T-helper 22 cell (primary cell): ENCODE measurements around the gene CLNK.
"Not testable (repeated sequence)": the region's sequence is repeated elsewhere in the genome, so short reads cannot be mapped to it uniquely, and the experiment has no call there.

Experiments used
- DNase-seq: peaks from one replicate; pipeline ENCODE4 v3.0.0-alpha.2; 2020; ENCODE audit warnings: low read depth

CLNK gene

DNA sequence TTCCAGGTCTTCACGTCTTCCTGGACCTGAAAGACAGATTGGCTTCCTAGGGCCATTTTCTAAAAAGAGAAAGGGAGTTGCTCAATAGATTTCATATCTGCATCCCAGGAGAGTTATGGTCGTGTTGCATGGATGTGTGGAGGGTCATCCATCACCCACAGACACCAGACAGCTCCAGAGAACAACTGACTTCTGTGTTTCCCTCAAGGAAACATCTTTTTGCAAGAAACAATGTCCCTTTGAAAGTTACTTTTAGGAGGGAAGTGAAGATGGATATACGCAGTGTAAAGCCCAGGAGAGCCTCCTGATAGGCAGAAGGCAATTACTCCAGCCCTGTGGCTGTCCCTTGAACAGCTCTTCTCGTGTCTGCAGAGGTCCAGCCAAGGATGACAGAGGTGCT is 108.3 kb downstream of the CLNK start:
- DNase-seq: no peak

- no peak for DNase-seq
Measured at GRCh38 chr4:10575414-10575813, 109.2 kb downstream of the CLNK start.

- DNase-seq: not testable (repeated sequence)
Measured at GRCh38 chr4:10574553-10574952, 110.0 kb downstream of the CLNK start.

DNA sequence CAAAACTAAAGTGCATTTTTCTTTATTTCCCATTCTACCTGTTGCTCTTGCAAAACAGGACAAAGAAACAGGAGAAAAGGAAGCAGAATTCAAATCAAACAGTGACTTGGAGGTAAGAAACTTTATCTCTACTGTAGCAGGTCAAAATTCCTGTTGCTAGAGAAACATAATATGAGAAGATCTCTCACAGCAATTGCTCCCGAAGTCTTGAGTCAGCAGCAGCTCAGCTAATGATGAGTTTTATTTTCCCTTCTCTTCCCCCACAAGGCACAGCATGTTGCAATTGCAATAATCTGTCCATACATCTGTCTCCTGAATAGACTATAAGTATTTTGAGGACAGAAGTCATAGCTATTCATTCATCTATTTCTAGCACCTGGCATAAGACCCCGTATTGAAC is 112.7 kb downstream of the CLNK start:
- no peak for DNase-seq

GRCh38 chr4:10569491-10569890 is 115.1 kb downstream of the CLNK start:
- no peak for DNase-seq

DNA sequence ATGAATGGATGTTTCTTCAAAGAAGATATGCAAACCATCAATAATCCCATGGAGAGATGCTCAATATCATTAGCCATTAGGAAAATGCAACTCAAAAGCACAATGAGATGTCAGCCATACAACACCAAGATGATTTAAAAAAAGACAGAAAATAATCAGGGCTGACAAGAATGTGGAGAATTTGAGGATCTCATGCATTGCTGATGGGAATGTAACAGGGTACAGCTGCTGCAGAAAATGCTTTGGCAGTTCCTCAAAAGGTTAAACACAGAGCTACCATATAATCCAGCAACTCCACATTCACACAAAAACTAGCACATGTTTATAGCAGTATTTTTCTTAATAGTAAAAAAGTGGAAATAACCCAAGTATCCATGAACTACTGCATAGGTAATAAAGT is 116.8 kb downstream of the CLNK start:
- no peak for DNase-seq

DNA sequence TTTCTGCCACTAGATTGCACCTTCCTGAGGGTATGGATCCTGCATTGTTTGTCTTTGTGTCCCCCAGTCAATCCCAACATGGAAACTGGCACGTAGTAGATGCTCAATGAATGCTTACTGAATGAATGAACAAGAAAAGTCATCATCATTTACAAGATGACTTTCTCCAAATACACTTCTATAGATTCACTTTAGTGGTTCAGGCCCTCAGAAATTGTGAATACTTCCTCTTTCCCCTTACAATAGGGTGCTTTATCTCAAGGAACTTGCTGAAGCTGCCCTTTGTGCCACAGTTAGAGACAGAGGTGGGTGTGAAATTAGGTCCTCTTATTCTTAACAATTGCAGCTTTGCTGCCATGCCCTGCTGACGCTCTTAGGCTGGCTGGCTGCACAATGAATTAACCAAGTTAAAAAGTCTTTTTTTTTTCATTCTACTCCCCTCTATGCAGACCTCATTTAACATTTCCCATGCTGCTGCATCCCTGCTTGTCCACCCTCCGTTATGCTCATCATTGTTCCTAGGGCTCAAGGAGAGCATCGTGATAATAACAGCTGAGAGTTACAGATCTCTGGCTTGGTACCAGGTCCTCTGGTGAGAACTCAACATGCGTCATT is 119.3 kb downstream of the CLNK start:
- DNase-seq: no peak

DNA sequence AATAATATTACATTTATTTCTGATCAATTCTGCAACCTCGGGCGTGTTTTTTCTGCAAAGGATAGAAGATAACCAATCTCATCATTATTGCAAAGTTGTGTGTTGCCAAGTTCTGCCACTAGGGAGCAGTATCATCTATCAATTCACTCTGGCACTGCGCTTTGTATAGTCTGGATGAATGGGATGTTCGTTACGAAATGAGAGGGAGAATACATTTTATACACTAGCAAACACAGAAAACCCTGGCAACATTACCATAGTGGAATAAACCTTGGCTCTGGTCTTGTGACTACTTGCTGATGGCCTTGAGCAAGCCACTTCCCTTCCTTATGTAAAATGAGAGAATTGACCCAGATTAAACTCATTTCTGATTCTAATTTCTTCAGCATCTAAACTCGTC is 129.9 kb downstream of the CLNK start:
- no peak for DNase-seq

- DNase-seq: no peak
Measured at GRCh38 chr4:10554121-10554520, 130.4 kb downstream of the CLNK start.

- no peak for DNase-seq
Measured at GRCh38 chr4:10552591-10553280, 131.8 kb downstream of the CLNK start.

GRCh38 chr4:10535912-10536311 is 148.7 kb downstream of the CLNK start:
- DNase-seq: no peak

GRCh38 chr4:10534820-10535219 is 149.7 kb downstream of the CLNK start:
- no peak for DNase-seq

- DNase-seq: no peak
Measured at GRCh38 chr4:10532155-10532554, 152.4 kb downstream of the CLNK start.

DNA sequence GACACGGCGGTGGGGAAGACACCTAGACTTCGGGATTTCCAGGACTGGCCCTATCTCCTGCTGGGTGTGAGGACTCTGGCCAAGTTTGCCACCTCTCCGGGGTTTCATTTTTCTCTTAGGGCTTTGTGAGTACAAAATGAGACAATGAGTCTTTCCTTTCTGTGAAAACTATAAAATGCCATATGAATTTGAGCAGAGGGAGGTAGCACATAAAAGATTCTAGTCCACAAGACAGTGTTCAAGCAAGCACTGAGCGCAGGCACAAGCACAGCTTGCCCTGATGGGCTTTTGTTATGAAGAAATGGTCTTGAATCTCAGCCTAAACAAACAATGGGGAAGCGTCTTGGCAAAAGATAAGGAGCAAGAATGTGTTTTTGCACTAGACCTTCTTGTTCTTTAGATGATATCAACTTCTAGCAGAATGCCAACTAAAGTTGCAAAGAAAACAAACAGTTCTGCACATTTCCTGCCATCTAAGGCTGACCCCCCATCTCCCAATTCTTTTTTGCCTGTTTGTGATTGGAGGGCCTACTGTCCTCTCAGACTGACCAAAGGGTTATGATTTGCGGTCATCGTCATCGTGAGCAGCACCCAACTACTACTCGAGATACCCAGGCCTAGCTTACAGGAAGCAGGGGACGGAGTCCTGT is 154.3 kb downstream of the CLNK start:
- DNase-seq: no peak

DNA sequence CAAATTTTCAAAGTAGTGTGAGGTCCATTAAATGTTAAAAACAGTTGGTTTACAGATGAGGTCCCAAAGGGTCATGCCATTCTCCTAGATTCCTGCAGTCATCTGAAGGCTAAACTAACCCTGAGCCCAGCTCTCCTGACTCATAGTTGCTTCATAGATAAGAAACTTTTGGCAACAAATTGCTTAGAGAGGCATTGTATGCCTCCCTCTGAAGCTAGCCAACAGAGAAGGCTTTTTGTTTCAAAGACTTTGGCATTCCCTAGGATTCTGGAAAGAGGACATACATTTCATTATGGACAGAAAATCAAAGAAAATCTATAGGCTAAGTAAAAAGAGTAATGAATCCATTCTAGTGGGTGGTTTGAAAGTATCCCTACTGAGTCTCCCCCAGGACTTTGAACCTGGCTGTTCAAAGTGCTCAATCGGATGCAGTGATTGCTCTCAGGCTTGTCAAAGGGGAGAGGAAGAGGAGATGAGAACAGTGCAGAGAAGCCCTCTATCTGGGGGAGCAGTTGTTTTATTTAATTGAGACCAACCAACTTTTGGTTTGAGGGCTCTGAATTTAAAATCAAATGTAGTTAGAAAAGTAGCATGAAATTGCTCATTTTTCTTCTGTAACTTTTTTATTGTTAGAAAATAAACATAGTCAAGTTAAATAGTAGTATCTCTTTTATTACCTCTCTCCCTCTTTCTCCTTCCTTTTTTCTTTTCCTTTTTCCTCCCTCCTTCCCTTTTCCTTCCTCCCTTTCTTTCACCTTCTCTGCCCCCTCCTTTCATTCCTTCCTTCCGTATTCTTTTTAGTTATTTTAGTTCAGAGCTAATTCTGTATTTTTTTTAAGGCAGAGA is 155.1 kb downstream of the CLNK start:
- DNase-seq: no peak

- no peak for DNase-seq
Measured at GRCh38 chr4:10527438-10527837, 157.1 kb downstream of the CLNK start.

DNA sequence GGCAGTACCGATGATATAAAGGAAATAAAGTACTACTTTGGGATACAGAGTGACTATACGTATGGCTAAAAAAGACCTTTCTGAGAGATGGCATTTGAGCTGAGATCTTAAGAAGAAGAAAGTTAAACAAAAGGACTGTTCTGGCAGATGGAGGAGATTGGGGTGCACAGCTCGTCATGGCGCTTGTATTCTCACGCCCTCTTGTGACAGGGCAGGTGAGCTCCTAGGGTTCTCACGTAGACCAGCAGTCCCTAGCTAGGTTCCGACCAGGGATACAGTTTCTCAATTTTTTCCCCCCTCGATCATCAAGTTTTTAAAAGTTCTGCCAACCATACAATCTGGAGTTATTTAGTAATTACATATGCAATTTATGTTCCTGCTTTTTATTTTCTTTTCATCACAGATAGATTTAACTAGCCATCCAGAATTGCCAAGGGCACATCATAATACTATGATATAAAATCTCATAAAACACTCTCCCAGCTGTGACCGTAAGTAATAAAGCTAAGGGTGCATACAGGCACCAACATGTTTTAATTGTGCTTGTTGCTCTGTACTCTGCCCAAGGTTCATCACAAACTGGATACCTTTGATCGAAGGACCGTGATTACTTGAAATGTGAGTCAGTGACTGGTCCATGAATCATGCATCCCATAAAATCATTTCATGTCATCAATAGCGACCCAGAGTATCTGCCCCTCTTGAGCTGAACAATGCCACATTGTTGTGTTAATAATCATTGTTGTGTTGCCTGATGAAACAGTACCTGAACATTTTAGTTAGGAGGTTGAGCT is 157.9 kb downstream of the CLNK start:
- DNase-seq: no peak

GRCh38 chr4:10524196-10524833 is 160.3 kb downstream of the CLNK start:
- DNase-seq: no peak

- DNase-seq: no peak
Measured at GRCh38 chr4:10521424-10521823, 163.1 kb downstream of the CLNK start.

GRCh38 chr4:10509733-10510132 is 174.8 kb downstream of the CLNK start:
- no peak for DNase-seq

DNA sequence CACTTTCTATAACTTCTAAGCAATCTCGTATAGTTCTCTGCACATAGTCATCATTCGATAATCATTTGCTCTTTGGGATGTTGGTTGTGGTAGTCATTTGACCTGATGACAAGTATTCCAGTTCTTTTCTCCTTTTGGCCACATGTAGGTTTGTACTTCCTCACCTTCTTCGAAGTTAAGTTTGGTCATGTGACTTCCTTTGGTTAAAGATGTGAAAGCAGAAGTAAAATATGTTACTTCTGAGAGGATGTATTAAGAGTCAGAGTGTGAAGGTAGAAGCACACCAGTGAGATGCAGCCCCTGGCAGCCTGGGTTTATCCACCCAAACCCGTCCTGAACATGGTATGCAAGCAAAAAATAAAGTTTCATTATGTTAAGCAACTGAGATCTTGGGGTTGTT is 178.5 kb downstream of the CLNK start:
- no peak for DNase-seq
